ENCODE data around the gene ASTN1.

ASTN1 gene

GRCh38 chr1:176811511-176812288 lies 352.8 kb downstream of the ASTN1 start:
- DNase-seq = no peak

- no peak for DNase-seq
These were observed 355.2 kb downstream of the ASTN1 start for GRCh38 chr1:176809292-176809691.
